Measurements from ENCODE around the gene LCN15.

GRCh38 chr9:136751244-136751643 lies 13.1 kb downstream of the LCN15 start:
- TF ChIP-seq, protein P1, sequence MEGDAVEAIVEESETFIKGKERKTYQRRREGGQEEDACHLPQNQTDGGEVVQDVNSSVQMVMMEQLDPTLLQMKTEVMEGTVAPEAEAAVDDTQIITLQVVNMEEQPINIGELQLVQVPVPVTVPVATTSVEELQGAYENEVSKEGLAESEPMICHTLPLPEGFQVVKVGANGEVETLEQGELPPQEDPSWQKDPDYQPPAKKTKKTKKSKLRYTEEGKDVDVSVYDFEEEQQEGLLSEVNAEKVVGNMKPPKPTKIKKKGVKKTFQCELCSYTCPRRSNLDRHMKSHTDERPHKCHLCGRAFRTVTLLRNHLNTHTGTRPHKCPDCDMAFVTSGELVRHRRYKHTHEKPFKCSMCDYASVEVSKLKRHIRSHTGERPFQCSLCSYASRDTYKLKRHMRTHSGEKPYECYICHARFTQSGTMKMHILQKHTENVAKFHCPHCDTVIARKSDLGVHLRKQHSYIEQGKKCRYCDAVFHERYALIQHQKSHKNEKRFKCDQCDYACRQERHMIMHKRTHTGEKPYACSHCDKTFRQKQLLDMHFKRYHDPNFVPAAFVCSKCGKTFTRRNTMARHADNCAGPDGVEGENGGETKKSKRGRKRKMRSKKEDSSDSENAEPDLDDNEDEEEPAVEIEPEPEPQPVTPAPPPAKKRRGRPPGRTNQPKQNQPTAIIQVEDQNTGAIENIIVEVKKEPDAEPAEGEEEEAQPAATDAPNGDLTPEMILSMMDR (conservative IDR thresholded peaks at IDR 0.05; ENCODE audit: low read length): no peak
- TF ChIP-seq EZH2phosphoT487 (IDR thresholded peaks at IDR 0.05; ENCODE audit: borderline replicate concordance, low read depth, low read length): no peak

All from OCI-LY7 (cell line).